RWPE2 (cell line): ENCODE results near the gene SEMA5A.
A peak's percentile ranks its signal among the peaks of the same experiment; 100 is the strongest.

ENCODE experiments used
- ATAC-seq: fragments of 200-7000 bp; cut with Tn5 transposase; 3 replicates; pipeline ENCODE4 v1.9.1; 2021; ENCODE audit warnings: low read depth
- DNase-seq: peaks from one replicate; pipeline ENCODE4 v3.0.0-alpha.2; 2020; ENCODE audit warnings: low spot score
- H3K27ac ChIP-seq: fragments of 450-650 bp; 2 replicates; pipeline ENCODE4 v1.5.1; 2017; ENCODE audit warnings: mild to moderate bottlenecking; ENCODE audit not compliant: poor library complexity, severe bottlenecking
- H3K27me3 ChIP-seq: fragments of 250-450 bp; sonication (Bioruptor Pico); 2 replicates; pipeline ENCODE4 v1.5.1; 2021; ENCODE audit warnings: mild to moderate bottlenecking, moderate library complexity; ENCODE audit not compliant: insufficient read depth, poor library complexity, severe bottlenecking
- H3K36me3 ChIP-seq: fragments of 250-450 bp; sonication (Bioruptor Pico); 2 replicates; pipeline ENCODE4 v1.5.1; 2020; ENCODE audit warnings: low read depth, mild to moderate bottlenecking, moderate library complexity
- H3K4me1 ChIP-seq: fragments of 250-450 bp; sonication (Bioruptor Pico); 2 replicates; pipeline ENCODE4 v1.5.1; 2021; ENCODE audit warnings: mild to moderate bottlenecking, moderate library complexity; ENCODE audit not compliant: insufficient read depth, poor library complexity, severe bottlenecking
- H3K4me3 ChIP-seq: fragments of 250-450 bp; sonication (Bioruptor Pico); 2 replicates; pipeline ENCODE4 v1.5.1; 2021; ENCODE audit warnings: mild to moderate bottlenecking, moderate library complexity; ENCODE audit not compliant: severe bottlenecking
- H3K9me3 ChIP-seq: fragments of 250-450 bp; sonication (Bioruptor Pico); 2 replicates; pipeline ENCODE4 v1.5.1; 2021; ENCODE audit warnings: mild to moderate bottlenecking, moderate library complexity; ENCODE audit not compliant: severe bottlenecking
- TF ChIP-seq, protein P1 (sequence below): fragments of 450-650 bp; IDR thresholded peaks from one replicate; pipeline ENCODE4 v1.5.1; 2017; ENCODE audit warnings: mild to moderate bottlenecking, moderate library complexity; ENCODE audit not compliant: poor library complexity, severe bottlenecking

Gene SEMA5A

DNA sequence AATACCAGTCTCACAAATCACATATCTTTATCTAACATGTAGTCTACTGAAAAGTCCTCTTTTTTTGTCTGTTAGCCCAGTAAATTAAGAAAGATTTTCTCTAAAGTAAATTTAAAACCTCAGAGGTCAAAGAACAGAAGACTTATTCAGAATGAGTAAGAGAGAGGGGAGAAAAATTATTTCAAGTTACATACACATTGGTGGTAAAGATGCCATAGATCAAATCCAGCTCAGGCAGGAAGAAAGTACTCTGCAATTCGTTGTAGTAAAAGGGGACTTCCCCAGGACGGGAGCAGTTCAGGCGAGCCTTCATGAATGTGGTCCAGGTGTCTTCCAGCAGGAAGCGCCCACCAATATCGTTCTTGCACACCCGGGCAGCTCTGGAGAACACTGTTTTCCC, 344.1 kb downstream of the SEMA5A start:
- no peak for DNase-seq
- Histone ChIP-seq H3K4me3 (no peak overlapping the region), H3K36me3 (no peaks in the 10 kb centered on the region), H3K27me3 (no peaks in the 10 kb centered on the region), H3K4me1 (no peaks in the 10 kb centered on the region), H3K9me3 (no peaks in the 10 kb centered on the region), H3K27ac (no peak overlapping the region)
- TF ChIP-seq, protein P1, sequence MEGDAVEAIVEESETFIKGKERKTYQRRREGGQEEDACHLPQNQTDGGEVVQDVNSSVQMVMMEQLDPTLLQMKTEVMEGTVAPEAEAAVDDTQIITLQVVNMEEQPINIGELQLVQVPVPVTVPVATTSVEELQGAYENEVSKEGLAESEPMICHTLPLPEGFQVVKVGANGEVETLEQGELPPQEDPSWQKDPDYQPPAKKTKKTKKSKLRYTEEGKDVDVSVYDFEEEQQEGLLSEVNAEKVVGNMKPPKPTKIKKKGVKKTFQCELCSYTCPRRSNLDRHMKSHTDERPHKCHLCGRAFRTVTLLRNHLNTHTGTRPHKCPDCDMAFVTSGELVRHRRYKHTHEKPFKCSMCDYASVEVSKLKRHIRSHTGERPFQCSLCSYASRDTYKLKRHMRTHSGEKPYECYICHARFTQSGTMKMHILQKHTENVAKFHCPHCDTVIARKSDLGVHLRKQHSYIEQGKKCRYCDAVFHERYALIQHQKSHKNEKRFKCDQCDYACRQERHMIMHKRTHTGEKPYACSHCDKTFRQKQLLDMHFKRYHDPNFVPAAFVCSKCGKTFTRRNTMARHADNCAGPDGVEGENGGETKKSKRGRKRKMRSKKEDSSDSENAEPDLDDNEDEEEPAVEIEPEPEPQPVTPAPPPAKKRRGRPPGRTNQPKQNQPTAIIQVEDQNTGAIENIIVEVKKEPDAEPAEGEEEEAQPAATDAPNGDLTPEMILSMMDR = no peak
- ATAC-seq = no peak

GRCh38 chr5:9201011-9201410, 344.9 kb downstream of the SEMA5A start:
- DNase-seq (no peak), ATAC-seq (no peak)
- Histone ChIP-seq H3K9me3 (no peaks in the 10 kb centered on the region), H3K27me3 (no peaks in the 10 kb centered on the region), H3K4me3 (no peak overlapping the region), H3K27ac (no peak overlapping the region), H3K4me1 (no peaks in the 10 kb centered on the region), H3K36me3 (no peaks in the 10 kb centered on the region)
- TF ChIP-seq, protein P1 = no peak

DNA sequence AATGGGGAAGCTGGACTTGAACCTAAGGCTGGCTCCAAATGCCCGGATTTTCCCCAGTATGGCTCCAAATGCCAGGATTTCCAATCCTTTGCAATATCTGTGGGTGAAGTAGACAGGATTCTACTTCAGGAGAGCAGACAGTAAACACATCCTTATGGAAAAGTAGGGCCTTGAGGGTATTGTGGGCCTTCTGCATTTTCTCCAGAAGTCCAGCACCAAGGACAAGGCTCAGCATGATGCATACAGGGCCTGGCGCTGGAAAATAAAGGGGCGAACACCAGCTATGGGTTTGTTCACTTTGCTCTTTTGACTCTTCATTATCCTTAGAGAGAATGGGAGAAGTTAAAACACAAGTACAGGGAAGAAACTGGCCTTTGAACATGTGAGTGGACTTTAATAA, 347.5 kb downstream of the SEMA5A start:
- DNase-seq (no peak), ATAC-seq (no peak)
- Histone ChIP-seq H3K36me3 (no peaks in the 10 kb centered on the region), H3K4me3 (no peak overlapping the region), H3K27me3 (no peaks in the 10 kb centered on the region), H3K9me3 (no peaks in the 10 kb centered on the region), H3K4me1 (peaks cover 3% of the 10 kb centered on the region), H3K27ac (no peak overlapping the region)
- TF ChIP-seq, protein P1 = no peak

- Histone ChIP-seq H3K27ac (no peak overlapping the region), H3K4me1 (peaks cover 3% of the 10 kb centered on the region), H3K27me3 (no peaks in the 10 kb centered on the region), H3K36me3 (no peaks in the 10 kb centered on the region), H3K4me3 (no peak overlapping the region), H3K9me3 (no peaks in the 10 kb centered on the region)
- ATAC-seq (no peak), DNase-seq (no peak)
- TF ChIP-seq, protein P1 = no peak
Observed at GRCh38 chr5:9197881-9198260, 348.0 kb downstream of the SEMA5A start.

DNA sequence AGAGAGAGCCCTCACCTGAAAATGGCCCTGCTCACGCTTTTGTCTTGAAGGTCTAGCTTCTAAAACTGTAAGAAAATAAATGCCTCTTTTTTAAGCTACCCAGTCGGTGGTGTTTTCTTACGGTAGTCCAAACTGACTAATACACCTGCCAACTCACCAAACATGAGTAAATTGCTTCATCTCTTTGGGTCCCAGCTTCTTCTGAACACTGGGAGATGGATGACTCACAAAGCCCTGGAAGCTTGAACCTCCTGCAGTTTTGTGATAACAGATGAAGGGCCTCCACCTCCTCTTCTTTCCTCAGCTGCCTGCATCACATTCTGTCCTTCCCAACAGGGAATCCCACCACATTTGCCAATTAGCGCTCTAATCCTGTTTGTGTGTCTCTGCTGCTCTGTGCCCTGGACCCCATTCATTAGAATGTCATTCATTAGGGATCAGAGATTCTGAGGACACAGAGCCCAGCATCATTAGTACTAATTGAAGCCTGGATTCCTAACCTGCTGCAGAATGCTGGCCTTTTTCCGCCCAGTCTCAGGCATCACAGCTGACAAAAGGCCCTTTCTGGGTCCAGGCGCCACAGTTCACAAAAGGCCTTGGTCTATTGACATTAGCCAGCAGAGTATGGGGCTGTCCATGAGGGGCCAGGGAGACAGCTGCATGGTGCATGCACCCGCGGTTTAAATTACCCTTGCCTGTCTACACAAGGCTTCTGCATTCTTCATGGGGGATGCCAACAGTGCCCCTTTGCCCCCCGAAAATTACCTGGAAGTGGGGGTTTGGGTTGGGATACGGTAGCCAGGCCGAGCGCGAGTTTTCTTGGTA, 349.3 kb downstream of the SEMA5A start:
- Histone ChIP-seq H3K4me3 (no peak overlapping the region), H3K27ac (no peak overlapping the region), H3K4me1 (peaks cover 3% of the 10 kb centered on the region), H3K9me3 (no peaks in the 10 kb centered on the region), H3K27me3 (no peaks in the 10 kb centered on the region), H3K36me3 (no peaks in the 10 kb centered on the region)
- ATAC-seq (peak; percentile 77), DNase-seq (no peak)
- TF ChIP-seq, protein P1 = no peak
